Measurements from ENCODE around the gene YWHAG.

YWHAG gene

GRCh38 chr7:76286842-76287403 is 71.9 kb downstream of the YWHAG start:
- Histone ChIP-seq H3K4me3 (ENCODE audit: insufficient read depth, low read depth, low read length) (no peak overlapping the region), H3K4me1 (ENCODE audit: control insufficient read depth, insufficient read depth, low read length) (peaks cover 2% of the 10 kb centered on the region), H3K27ac (ENCODE audit: insufficient read depth, low read depth, low read length, poor library complexity, severe bottlenecking) (no peak overlapping the region), H3K9me3 (ENCODE audit: control insufficient read depth, low read length) (no peaks in the 10 kb centered on the region), H3K27me3 (ENCODE audit: control insufficient read depth, insufficient read depth, low read length, poor library complexity, severe bottlenecking) (peaks cover 20% of the 10 kb centered on the region), H3K36me3 (ENCODE audit: control insufficient read depth, insufficient read depth, low read length) (no peaks in the 10 kb centered on the region)
- 90 to 91% methylated on average over 16 of the region's 16 CpGs for WGBS, 2 experiments

- WGBS, 2 experiments = 92 to 93% methylated on average over 29 of the region's 29 CpGs
- Histone ChIP-seq H3K36me3 (ENCODE audit: control insufficient read depth, insufficient read depth, low read length) (no peaks in the 10 kb centered on the region), H3K27ac (ENCODE audit: insufficient read depth, low read depth, low read length, poor library complexity, severe bottlenecking) (no peak overlapping the region), H3K4me1 (ENCODE audit: control insufficient read depth, insufficient read depth, low read length) (peaks cover 11% of the 10 kb centered on the region), H3K27me3 (ENCODE audit: control insufficient read depth, insufficient read depth, low read length, poor library complexity, severe bottlenecking) (peaks cover 31% of the 10 kb centered on the region), H3K4me3 (ENCODE audit: insufficient read depth, low read depth, low read length) (no peak overlapping the region), H3K9me3 (ENCODE audit: control insufficient read depth, low read length) (no peaks in the 10 kb centered on the region)
These were observed 73.0 kb downstream of the YWHAG start for GRCh38 chr7:76285604-76286374.

DNA sequence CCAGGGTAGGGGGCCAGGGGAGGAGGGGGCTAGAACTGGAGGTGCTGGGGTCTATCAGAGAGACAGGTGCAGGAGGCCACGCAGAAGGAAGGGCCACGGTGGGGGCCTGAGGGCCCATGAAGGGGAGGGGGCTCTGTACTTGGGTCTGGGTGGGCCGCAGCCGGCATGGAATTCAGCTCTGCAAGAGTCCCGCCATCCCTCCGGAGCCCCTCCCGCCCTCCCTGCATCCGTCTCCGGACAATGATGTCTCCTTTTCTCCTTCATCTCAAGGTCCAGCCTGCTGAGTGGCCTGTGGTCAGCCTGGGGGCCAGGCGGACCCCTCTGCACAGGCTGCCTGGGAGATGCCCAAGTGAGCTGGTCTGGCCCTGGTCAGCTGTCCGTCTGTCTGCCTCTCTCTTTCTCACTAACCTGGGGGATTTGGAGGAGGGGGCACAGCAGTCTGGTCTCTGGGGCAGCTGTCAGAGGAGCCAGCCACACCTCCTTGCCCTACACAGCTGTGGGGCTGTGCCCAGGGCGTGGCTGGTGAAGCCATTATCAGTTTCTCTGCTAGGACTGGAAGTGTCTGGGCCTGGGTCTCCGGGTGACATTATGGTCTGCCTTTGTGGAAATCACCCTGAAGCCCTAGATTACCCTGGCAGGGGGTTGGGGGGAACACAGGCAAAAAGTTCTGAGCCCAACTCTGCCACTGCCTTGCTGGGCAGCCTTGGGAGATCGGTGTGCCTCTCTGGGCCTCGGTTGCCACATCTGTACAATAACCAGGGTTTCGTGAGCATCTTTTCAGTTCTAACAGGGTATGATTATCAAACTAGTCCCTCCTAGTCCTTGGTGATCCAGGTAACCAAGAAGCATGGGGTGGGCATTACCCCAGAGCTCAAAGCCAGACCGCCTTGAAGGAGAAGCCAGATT is 75.3 kb downstream of the YWHAG start:
- H3K4me1 ChIP-seq (ENCODE audit: control insufficient read depth, insufficient read depth, low read length) = peaks cover 11% of the 10 kb centered on the region
- H3K9me3 ChIP-seq (ENCODE audit: control insufficient read depth, low read length) = no peaks in the 10 kb centered on the region
- H3K27ac ChIP-seq (ENCODE audit: insufficient read depth, low read depth, low read length, poor library complexity, severe bottlenecking) = no peak overlapping the region
- peak overlapping the region; percentile 41 for H3K4me3 ChIP-seq (ENCODE audit: insufficient read depth, low read depth, low read length)
- peaks cover 54% of the 10 kb centered on the region for H3K27me3 ChIP-seq (ENCODE audit: control insufficient read depth, insufficient read depth, low read length, poor library complexity, severe bottlenecking)
- H3K36me3 ChIP-seq (ENCODE audit: control insufficient read depth, insufficient read depth, low read length) = no peaks in the 10 kb centered on the region
- WGBS, 2 experiments = 49 to 52% methylated on average over 17 of the region's 17 CpGs

- Histone ChIP-seq H3K27ac (ENCODE audit: insufficient read depth, low read depth, low read length, poor library complexity, severe bottlenecking) (no peak overlapping the region), H3K36me3 (ENCODE audit: control insufficient read depth, insufficient read depth, low read length) (no peaks in the 10 kb centered on the region), H3K4me1 (ENCODE audit: control insufficient read depth, insufficient read depth, low read length) (peaks cover 11% of the 10 kb centered on the region), H3K27me3 (ENCODE audit: control insufficient read depth, insufficient read depth, low read length, poor library complexity, severe bottlenecking) (peaks cover 55% of the 10 kb centered on the region), H3K4me3 (ENCODE audit: insufficient read depth, low read depth, low read length) (peak overlapping the region; percentile 41), H3K9me3 (ENCODE audit: control insufficient read depth, low read length) (no peaks in the 10 kb centered on the region)
- WGBS, 2 experiments = 1% methylated on average over 95 to 97 of the region's 98 CpGs
These were observed 76.2 kb downstream of the YWHAG start for GRCh38 chr7:76282344-76283253.

GRCh38 chr7:76281706-76282343 is 77.0 kb downstream of the YWHAG start:
- H3K9me3 ChIP-seq (ENCODE audit: control insufficient read depth, low read length) = no peaks in the 10 kb centered on the region
- 0 to 1% methylated on average over 34 to 35 of the region's 36 CpGs for WGBS, 2 experiments
- no peaks in the 10 kb centered on the region for H3K36me3 ChIP-seq (ENCODE audit: control insufficient read depth, insufficient read depth, low read length)
- H3K27me3 ChIP-seq (ENCODE audit: control insufficient read depth, insufficient read depth, low read length, poor library complexity, severe bottlenecking) = peaks cover 55% of the 10 kb centered on the region
- peak overlapping the region; percentile 41 for H3K4me3 ChIP-seq (ENCODE audit: insufficient read depth, low read depth, low read length)
- peaks cover 11% of the 10 kb centered on the region for H3K4me1 ChIP-seq (ENCODE audit: control insufficient read depth, insufficient read depth, low read length)
- H3K27ac ChIP-seq (ENCODE audit: insufficient read depth, low read depth, low read length, poor library complexity, severe bottlenecking) = no peak overlapping the region

DNA sequence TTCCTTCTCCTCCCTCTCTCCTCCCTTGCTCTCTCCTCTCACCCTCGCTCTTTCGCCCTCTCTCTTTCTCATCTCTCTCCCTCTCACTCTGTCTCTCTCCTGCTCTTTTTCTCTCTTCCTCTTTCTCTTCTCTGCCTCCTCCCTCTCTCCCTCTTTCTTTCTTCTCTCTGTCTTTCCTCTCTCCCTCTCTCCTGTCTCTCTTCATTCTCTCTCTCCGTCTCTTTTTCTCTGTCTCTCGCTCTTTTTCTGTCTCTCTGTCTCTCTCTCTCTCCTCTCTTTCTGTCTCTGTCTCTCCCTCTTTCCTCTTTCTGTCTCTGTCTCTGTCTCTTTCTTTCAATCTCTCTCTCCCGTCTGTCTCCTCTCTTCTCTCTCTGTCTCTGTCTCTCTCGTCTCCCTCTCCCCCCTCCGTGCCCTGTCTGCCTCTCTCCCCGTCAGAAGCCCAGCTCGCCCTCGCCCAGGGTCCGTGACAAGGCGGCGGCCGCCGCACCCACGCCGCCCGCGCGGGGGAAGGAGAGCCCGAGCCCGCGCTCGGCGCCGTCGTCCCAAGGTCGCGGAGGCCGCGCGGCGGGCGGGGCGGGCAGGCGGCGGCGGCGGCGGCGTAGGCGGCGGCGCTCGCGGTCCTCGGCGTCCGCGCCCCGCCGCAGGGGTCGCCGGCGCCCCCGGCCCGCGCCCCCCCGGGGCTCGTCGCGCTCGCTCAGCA is 77.6 kb downstream of the YWHAG start:
- Histone ChIP-seq H3K27me3 (ENCODE audit: control insufficient read depth, insufficient read depth, low read length, poor library complexity, severe bottlenecking) (peaks cover 55% of the 10 kb centered on the region), H3K4me3 (ENCODE audit: insufficient read depth, low read depth, low read length) (peak overlapping the region; percentile 41), H3K4me1 (ENCODE audit: control insufficient read depth, insufficient read depth, low read length) (peaks cover 11% of the 10 kb centered on the region), H3K27ac (ENCODE audit: insufficient read depth, low read depth, low read length, poor library complexity, severe bottlenecking) (no peak overlapping the region), H3K36me3 (ENCODE audit: control insufficient read depth, insufficient read depth, low read length) (no peaks in the 10 kb centered on the region), H3K9me3 (ENCODE audit: control insufficient read depth, low read length) (no peaks in the 10 kb centered on the region)
- 1% methylated on average over 63 of the region's 63 CpGs for WGBS, 2 experiments

GRCh38 chr7:76280408-76280807 is 78.4 kb downstream of the YWHAG start:
- 0 to 2% methylated on average over 23 of the region's 25 CpGs for WGBS, 2 experiments
- Histone ChIP-seq H3K27ac (ENCODE audit: insufficient read depth, low read depth, low read length, poor library complexity, severe bottlenecking) (no peak overlapping the region), H3K27me3 (ENCODE audit: control insufficient read depth, insufficient read depth, low read length, poor library complexity, severe bottlenecking) (peaks cover 55% of the 10 kb centered on the region), H3K4me1 (ENCODE audit: control insufficient read depth, insufficient read depth, low read length) (peaks cover 11% of the 10 kb centered on the region), H3K36me3 (ENCODE audit: control insufficient read depth, insufficient read depth, low read length) (no peaks in the 10 kb centered on the region), H3K9me3 (ENCODE audit: control insufficient read depth, low read length) (no peaks in the 10 kb centered on the region), H3K4me3 (ENCODE audit: insufficient read depth, low read depth, low read length) (no peak overlapping the region)

DNA sequence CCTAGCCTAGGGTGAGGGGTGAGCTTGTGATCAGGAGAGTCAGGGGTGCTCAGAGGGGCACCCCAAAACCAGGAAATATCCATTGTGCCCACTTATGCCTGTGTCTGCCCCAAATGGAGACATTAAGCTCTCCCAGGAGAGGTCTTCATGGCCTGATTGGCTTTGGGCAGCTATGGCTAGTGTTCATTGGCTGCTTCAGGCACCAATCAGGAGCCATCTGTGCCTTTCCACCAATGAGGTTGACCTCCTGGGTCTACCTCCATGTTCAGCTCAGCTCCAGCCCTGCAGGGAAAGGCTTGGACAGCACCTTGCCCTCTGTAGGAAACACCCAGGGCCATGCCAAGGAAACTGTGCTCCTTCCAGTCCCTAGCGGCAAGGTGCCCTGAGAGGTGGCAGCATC is 80.3 kb downstream of the YWHAG start:
- 89 to 96% methylated on average over 1 of the region's 1 CpG for WGBS, 2 experiments
- H3K27ac ChIP-seq (ENCODE audit: insufficient read depth, low read depth, low read length, poor library complexity, severe bottlenecking) = no peak overlapping the region
- no peak overlapping the region for H3K4me3 ChIP-seq (ENCODE audit: insufficient read depth, low read depth, low read length)
- no peaks in the 10 kb centered on the region for H3K9me3 ChIP-seq (ENCODE audit: control insufficient read depth, low read length)
- H3K27me3 ChIP-seq (ENCODE audit: control insufficient read depth, insufficient read depth, low read length, poor library complexity, severe bottlenecking) = peaks cover 52% of the 10 kb centered on the region
- no peaks in the 10 kb centered on the region for H3K36me3 ChIP-seq (ENCODE audit: control insufficient read depth, insufficient read depth, low read length)
- H3K4me1 ChIP-seq (ENCODE audit: control insufficient read depth, insufficient read depth, low read length) = peaks cover 11% of the 10 kb centered on the region

Data from ectodermal cell (in vitro differentiated cells).